Stimulated activated CD8-positive, alpha-beta memory T cell treated with anti-CD3 and anti-CD28 coated beads, Interleukin-4, amount 100 ng/mL, for 48 hours (primary cell): ENCODE data around the gene PDZD7.

Experiments
- DNase-seq: peaks from one replicate; pipeline ENCODE4 v3.0.0-alpha.2; 2020

Gene PDZD7

DNA sequence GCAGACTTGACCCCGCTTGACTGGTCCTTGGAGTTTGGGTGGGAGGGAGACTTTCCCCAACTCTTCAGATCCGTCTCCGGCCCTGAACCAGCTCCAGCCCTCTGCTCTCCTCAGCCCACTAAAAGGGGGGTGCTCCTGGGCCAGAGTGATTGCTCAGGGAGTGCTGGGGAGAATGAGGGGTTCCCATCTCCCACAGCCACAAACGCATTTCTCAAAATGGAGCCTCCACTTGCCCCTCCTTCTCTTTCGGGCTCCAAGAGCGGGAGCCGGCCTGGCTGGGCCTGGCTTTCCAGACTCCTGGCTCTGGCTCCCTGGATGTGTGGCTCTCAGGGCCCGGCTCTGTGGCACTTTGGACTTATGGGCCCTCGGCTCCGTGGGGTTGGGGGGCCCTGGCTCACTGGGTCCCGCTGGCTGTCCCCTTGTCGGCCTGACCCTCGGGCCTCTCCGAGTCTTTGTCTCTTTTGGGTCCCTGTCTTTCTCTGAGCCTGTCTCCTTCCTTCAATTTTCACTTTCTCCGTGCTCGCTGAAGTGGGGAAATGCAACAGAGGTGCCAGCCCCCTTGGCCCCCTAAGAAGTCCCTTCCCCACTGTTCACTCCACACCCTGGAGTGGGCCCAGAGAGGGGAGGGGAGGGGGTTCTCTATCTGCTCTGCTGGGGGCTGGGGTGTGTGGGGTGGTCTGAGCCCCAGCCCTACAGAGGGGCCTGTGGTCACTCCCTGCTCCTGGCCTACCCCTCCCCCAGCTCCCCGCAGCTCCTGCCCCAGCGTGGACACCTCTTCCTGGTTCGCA is 30.6 kb downstream of the PDZD7 start:
- DNase-seq = no peak

DNA sequence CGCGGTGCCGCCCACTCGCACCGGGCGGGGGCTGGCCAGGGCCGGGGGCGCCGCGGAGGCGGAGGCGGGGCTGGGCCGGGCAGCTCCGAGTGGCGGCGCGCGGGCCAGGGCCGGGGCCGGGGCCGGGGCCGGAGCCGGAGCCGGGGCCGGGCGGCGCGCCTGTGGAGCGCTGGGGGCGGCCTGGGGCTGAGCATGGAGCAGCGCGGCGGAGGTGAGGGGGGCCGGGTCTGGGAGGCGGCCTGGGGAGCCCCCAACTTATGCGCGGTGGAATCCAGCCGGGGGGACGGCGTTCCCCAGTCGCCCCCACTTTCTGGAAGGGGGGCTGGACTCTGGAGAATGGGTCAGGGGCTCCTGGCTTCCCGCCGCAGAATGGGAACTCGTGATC is 31.2 kb downstream of the PDZD7 start, which contains the start of gene LZTS2:
LZTS2 (plus strand) TSS at position 67 of the 385 bp plus-strand sequence. CDS start 2,731 bp downstream, outside the sequence.
- no peak for DNase-seq

DNA sequence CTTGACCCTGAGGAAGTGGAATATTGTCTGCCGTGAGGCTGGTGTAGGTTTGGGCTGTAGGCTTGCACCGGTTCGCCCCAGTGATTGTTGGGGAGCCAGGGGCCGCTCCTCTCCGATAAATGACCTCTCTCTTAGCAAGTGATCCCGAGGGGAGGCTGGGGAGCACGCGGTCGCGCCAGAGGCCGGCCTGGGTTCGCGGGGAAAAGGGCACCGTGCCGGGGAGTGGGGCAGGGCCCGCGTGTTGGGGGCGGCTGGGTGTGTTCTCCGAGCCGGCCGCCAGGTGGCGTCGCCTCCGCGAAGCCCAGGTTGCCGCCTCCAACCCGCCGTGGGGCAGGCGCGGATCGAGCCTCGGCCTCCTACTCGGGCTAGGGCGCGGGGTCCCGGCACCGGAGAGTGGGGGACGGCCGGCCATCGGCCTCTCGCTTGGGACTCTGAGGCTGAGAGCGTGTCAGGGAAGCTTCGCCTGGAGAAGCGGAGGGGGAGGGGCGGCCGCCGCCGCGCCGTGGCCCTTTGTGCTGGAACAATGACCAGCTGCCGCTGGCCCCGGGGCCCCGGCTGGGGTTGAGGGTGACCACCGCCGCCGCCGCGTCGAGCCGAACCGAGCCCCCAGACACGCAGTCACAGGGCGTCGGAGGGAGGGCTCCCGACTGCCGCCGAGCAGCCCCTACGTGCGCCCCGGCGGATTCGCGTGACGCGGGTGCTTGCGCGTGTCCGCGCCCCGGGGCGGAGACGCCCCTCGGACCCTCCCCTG is 31.8 kb downstream of the PDZD7 start:
- DNase-seq = peak; percentile 85

DNA sequence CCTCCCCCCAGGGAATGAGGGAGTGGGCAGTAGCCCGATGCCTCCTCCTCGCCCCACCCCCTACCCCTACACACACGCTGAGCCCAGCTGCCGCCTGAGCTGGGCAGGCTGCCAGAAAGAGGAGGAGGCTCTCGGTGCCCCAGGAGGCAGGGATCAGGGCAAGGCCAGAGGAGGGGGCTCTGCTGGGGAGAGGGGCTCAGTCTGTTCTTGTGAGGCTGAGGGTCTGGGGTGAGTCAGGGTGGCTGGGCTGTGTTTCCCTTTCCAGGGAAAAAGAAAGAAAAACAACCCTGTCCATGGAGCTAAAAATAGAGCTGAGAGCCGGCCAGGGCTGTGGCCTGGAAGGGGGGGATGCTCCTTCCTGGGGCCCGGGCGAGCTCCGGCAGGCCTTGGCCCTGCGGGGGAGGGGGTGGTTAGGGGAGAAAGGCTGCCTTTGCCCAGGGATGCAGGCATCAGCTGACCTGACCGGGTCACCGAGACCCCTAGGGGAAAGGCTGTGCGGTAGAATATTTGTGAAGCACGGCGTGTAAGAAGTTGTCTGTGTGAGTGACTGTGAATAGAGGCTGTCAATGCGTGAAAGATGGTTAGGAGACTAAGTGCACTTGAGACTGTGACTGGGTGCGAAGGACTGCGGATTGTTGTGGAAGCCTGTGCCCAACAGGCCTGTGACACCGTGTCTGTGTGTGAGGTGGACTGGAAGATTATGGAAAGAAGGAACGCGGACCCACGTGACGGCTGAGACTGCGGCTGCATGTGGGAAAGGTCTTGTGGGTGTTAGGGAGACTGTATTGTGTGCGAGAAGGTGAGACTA is 32.5 kb downstream of the PDZD7 start:
- DNase-seq = peak; percentile 73

DNA sequence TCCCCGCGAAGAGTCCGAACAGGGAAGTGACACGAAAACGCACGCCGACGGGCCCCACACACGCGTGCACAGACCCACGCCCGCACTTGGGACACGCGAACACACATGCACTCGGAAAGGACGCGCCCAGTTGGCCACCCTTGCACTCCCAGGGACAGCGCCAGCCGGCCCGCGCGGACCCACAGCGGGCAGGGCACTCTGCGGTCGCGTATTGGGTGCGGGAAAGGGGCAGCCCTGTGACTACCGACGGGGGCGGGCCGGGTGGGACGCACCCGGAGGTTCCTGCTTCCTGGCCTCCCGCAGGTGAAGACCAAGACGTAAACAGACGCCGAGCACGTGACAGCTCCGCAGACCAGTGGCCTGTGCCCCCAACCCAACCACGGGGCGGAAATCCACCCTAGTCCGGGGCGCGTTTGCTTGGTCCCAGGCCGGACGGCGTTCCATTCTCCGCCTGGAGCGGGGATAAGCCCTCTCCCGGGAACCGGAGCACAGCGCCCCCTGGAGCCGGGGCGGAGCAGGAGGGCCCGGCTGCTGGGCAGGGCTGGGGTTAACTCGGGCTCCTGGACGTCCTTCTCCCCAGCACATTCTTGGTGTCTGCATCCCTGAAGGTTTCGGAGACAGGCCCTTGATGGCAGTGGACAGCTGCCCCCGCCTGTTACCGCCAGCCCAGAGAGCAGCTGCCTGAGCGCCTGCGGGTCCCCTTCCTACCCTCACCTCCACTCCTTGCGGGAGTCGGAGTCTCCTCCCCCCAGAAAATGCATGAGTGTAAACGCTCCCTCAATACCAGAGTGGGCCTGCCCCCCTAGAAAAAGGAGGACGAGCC is 33.4 kb downstream of the PDZD7 start:
- peak; percentile 87 for DNase-seq

DNA sequence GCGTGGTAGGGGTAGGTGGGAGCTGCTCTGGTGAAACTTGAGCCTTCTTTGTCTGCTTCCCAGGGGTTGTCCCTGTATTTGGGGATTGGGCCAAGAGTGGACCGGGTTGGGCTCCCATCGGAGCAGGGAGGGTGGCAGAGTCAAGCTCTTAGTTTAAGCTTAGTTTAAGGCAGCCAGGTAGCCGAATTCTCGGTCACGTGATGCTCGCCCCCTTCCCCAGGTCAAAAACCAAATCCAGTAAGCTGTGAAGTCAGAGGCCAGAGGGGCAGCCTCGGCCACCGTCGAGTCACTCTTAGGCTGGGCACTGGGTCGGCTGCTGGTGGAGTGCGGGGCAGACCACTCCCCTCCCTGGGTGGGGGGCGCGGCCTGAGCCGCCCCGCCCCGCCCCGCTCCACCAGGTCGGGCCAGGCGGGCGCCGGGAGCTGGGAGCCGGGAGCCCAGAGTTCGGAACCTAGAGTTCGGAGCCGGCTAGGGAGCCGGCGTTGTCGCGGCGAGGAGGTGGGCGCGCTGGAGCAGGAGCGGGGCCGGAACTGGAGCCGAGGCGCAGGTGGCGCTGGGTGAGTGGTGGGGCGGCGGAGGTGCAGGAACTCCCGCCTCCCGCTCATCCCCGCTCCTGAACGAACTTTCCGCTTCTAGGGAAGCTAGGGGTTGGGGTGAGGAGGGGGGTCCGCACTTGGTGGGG is 34.1 kb downstream of the PDZD7 start:
- DNase-seq = no peak

DNA sequence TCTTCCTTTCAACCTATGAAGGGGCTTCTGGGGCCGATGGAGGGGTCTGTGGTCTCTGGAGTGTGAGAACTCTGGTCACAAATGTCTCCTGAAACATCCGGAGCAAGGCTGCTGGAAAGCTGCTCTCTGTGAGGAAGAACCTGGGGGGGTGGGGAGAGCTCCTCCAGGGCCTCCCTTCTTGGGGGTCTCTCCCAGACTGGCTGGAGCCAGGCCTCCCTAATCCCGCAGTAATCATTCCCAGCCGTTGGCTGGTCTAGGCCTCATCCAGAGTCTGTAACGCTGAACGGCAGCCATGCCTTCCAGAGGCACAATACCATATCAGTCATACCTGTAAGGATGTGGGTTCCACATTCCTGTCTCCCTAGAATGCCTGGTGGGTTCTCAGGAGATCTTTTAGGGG is 35.7 kb downstream of the PDZD7 start:
- DNase-seq = no peak

DNA sequence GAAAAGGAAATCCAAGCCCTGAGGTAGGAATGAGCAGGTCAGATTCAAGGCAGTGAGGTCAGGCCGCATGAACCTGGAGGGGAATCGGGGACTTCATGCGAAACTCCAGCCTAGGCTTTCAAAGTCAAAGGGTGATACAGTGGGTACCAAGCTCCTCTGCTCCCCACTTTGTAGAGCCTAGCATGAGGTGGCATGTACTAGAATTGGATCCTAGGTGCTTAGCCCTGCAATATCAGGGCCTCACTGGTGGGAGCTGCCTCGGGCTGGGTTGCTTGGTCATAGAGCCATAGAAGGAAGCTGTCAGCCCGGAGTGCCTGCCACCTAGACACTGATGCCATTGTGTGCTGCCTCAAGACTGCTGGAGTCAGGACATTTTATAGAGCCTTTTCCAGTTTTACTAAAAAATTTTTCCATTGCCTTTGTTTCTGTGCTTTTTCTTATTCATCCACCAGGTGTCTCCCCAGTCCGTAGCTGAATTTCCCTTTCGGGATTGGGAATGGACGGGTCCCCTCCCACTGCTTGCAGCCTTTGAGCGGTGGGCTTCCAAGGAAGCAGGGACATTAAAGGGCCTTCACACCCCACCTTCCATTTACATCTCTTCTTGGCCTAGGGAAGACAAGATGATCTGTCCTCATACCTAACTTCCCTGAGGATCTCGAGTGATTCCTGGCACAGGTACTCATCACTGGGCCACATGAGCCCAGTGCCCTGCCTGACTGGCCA is 36.8 kb downstream of the PDZD7 start:
- no peak for DNase-seq

DNA sequence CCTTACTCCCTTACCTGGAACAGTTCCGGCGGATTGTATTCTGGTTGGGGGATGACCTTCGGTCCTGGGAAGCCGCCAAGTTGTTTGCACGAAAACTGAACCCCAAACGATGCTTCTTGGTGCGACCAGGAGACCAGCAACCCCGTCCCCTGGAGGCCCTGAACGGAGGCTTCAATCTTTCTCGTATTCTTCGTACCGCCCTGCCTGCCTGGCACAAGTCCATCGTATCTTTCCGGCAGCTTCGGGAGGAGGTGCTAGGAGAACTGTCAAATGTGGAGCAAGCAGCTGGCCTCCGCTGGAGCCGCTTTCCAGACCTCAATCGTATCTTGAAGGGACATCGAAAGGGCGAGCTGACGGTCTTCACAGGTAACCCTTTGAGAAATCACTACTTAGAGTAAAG is 41.8 kb downstream of the PDZD7 start:
- DNase-seq = no peak

DNA sequence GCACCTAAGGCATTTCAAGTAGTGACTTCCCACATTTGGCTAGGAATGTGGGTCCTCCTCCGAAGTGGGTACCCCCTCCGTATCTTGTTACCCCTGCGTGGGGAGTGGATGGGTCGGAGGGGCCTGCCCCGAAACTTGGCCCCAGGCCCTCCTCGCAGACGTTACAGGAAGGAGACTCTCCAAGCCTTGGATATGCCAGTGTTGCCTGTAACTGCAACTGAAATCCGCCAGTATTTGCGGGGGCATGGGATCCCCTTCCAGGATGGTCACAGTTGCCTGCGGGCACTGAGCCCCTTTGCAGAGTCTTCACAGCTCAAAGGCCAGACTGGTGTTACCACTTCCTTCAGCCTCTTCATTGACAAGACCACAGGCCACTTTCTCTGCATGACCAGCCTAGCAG is 42.8 kb downstream of the PDZD7 start:
- DNase-seq = no peak

DNA sequence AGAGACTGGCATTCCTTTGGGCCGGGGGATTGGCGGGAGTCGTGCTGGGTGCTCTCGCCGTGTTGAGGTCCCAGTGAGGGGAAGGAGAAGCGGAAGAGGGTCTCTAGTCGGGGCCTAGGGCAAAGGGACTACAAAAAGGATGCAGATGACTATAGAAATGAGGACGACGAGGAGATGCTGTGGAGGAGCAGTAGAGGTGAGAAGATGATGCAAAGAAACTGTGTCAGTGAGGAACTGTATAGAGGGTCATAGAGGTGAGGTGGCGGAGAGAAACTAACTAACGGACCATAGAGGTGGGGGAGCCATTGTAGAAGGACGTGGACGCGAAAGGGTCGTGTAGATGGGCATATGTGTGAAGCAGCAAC is 43.3 kb downstream of the PDZD7 start:
- no peak for DNase-seq

DNA sequence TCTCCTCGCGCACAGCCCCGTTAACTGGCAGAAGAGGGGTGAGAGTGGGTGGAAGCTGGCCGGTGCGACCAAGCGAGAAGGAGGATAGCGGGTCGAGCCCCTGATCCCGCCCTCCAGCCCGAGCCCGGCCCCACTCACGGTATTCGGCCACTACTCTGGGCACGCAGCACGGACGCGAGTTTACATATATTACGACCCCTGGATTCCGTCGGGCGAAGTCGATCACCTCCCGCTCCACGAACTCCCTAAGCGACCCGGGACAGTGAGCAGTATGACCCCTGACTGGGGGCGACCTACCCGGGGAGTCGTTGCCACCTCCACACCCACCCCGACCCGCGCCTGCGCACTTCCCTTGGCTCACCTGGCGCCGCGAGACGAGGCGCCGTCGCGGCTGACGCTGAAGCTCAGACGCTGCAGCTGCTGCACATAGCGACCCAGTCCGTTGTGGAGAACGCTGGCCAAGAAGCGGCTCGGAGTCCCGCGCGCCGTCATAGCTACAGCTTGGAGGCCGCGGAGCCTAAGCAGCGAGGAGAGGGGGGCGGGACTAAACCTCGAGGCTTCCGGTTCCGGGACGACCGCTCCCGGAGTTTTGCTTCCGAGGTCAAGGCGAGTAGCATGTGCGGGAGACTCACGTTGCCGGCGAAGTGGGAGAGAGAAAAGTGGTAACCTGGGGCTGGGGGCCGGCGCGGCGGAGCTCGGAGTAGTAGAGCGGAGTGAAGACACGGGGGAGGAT is 43.8 kb downstream of the PDZD7 start, which contains the start of the genes MRPL43 and TWNK:
MRPL43 (minus strand) TSS at position 546 of the 733 bp plus-strand sequence; CDS start at position 492, 54 bp downstream.
TWNK (plus strand) TSS at position 592 of the 733 bp plus-strand sequence. CDS start 668 bp downstream, outside the sequence.
- peak; percentile 91 for DNase-seq

DNA sequence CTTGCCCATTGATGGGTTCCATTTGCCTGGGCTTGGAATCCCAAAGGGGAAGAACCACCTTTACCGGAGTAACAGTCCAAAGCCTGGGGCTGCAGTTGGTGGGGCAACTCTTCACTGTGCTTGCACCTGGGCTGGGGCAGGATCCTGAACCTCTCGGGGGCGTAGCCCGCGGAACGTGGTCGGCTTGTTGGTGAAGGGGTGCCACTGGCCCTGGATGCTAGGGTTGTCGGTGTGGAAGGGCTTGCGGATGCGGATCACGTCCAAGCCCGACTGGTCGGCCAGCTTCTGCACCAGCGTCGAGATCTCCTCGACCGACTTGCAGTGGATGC is 44.3 kb downstream of the PDZD7 start:
- no peak for DNase-seq

DNA sequence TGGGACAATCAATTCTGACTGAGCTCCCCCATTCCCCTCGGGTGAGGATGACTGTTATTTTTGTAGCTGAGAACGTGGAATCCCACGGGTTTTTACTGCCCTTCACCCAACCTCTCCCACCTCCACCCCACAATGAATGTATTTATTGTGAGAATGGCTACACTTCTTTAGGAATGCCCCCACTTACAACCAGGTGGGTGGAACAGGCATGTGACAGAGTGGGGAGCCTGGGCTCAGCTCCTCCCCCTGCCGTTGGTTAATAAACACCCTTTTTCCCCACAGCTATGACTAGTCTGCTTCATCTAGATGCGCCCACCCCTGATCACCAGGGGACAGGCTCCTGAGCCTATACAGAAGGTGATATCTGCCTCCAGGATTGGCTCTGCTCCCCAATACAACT is 45.6 kb downstream of the PDZD7 start:
- no peak for DNase-seq

DNA sequence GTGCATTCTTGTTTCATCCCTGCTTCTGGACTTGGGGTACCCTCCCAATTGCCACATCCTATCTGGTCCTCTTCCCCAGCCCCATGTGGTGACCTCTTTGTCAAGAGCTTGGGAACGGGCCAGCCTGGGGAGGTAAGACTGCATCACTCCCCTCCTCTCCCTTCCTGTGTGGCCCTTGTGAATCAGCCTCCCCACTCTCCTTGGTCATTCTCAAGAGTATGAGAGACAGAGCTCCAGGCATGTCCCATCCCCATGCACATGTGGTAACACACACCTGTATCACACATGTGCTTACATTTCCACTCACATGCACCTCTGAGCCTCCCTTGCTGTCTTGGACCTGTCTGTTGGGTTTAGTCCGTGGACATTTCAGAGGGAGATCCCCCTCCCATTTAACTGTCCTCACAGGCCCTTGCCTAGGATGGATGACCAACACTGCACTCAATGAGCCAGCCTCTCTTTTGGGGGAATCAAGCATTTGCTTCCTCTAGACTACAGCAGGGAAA is 46.2 kb downstream of the PDZD7 start:
- DNase-seq = no peak

DNA sequence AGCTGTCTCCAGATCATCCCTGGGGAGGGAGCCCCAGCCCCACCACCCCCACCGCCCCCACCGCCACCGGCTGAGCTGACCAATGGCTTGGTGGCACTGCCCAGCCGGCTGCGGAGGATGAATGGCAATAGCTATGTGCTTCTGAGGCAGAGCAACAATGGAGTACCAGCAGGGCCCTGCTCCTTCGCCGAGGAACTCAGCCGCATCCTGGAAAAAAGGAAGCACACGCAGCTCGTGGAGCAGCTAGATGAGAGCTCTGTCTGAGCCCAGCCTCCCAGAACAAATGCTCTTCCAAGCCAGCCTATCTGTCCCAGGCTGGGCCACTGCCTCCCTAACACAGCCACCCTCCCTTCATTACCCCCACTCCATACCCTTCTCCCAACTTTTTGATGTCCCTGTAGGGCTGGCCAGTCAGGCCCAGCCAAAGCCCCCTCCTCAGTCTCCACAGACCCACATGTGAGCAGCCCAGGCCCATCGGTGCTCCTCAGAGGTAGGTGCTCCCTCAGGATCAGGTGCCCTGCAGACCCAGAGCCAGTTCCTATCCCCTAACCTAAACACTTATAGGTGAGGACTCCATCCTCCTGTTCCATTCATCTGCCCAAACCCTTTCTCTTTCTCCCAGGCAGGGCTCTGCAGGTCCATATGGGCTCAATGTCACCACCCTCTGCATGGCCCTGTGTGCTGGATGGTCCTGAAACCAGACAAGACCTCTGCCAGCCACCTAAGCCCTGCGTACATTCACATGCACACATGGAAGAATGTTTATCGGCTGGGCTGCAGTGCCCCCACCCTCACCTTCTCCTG is 46.9 kb downstream of the PDZD7 start:
- DNase-seq = no peak

DNA sequence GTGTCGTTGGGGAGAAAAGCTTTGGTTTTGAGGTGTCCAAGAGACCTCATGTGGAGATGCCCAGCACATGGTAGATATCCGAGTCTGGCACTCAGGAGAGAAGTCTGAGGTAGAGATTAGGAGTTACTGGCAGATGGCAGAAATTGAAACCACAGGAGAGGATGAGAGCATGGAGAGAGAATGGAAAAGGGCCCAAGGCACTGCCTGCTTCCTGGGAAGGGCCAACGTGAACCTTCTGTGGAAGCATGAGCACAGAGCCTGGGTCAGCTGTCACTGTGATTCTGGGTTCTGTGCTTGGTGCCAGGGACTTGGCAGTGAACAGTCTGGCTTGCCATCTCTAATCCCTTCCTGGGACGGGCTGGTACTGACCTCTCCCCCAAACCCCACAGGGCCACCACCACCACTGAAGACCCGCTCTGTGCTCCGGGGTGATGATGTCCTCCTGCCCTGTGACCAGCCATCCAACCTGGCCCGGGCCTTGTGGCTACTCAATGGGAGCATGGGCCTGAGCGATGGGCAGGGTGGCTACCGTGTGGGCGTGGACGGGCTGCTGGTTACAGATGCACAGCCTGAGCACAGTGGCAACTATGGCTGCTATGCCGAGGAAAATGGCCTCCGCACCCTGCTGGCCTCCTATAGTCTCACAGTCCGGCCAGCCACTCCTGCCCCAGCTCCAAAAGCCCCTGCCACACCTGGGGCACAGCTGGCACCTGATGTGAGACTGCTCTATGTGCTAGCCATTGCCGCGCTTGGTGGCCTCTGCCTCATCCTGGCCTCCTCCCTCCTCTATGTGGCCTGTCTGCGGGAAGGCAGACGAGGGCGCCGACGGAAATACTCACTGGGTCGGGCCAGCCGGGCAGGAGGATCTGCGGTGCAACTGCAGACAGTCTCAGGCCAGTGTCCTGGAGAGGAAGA is 47.8 kb downstream of the PDZD7 start:
- no peak for DNase-seq

DNA sequence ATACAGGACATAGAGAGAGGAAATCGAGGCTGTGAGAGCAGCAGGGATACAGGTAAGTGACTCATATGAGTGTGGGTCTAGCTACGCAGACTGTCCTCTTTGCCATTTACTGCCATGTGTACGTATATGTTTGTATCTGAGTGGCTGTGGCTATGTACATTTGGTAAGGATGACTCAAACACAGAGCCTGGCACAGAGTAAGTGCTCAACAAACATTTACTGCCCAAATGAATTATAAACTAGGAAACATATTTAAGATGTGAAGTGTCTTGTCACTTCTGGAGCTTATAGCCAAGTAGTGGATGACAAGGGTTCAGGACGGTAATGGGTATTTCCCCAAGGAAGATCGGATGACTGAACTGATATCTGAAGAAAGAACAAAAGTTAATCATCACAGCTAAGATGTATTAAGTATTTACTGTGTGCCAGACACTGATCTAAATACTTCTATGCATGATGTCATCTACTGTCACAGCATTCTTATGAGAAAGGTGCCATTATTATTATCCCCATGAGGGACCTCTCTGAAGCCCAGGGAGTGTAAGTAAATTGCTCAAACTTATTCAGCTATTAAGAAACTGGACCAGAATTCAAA is 49.7 kb downstream of the PDZD7 start:
- no peak for DNase-seq
